A673 (cell line): ENCODE data around the gene SH3RF3. TPM values are rescaled to one million over a fixed set of nuclear protein-coding genes. Genes with fewer than 3 reads are reported as not detected.

Source experiments
- BruUV-seq: library from RNA; stranded (reverse); fragments of 400-500 nt; replicated peaks from 2 replicates; lab custom pipeline; 2021; lab: Mats Ljungman, UMichigan
- CTCF ChIA-PET: fragments of 300-600 bp; sonication (Branson Sonifier 250); formaldehyde crosslinking; loops from one replicate; lab custom pipeline; 2022; ENCODE audit warnings: antibody characterized with exemption; lab: Charles Lee
- POLR2A ChIA-PET: fragments of 300-600 bp; sonication (Branson Sonifier 250); formaldehyde crosslinking; loops from one replicate; lab custom pipeline; 2022; ENCODE audit warnings: antibody characterized with exemption; ENCODE audit not compliant: low non-redundant PET; lab: Charles Lee
- DNase-seq: peaks from one replicate; pipeline ENCODE4 v3.0.0-alpha.2; 2015; ENCODE audit warnings: low spot score
- H3K27ac ChIP-seq: fragments of 200-600 bp; sonication (generic); 2 replicates; pipeline ENCODE4 v1.5.1; 2016; ENCODE audit warnings: mixed run types, low read depth, mild to moderate bottlenecking, mixed read lengths, antibody characterized with exemption, low read length; ENCODE audit not compliant: poor library complexity, severe bottlenecking
- H3K27me3 ChIP-seq: fragments of 200-600 bp; sonication (generic); replicated peaks from 2 replicates; pipeline ENCODE4 v1.6.1; 2017; ENCODE audit warnings: mixed run types, low read depth, mild to moderate bottlenecking, mixed read lengths, antibody characterized with exemption, low read length; ENCODE audit not compliant: insufficient read depth, poor library complexity
- H3K36me3 ChIP-seq: fragments of 200-600 bp; sonication (generic); 2 replicates; pipeline ENCODE4 v1.6.1; 2016; ENCODE audit warnings: mixed run types, mild to moderate bottlenecking, mixed read lengths, antibody characterized with exemption, low read length; ENCODE audit not compliant: insufficient read depth, poor library complexity, severe bottlenecking
- H3K4me1 ChIP-seq: fragments of 200-600 bp; sonication (generic); 2 replicates; pipeline ENCODE4 v1.6.1; 2017; ENCODE audit warnings: mixed run types, mild to moderate bottlenecking, mixed read lengths, antibody characterized with exemption, low read length; ENCODE audit not compliant: insufficient read depth, poor library complexity, severe bottlenecking
- H3K4me3 ChIP-seq: fragments of 200-600 bp; sonication (generic); 2 replicates; pipeline ENCODE4 v1.5.1; 2016; ENCODE audit warnings: low read depth, mixed run types, mild to moderate bottlenecking, mixed read lengths, low read length; ENCODE audit not compliant: poor library complexity, severe bottlenecking
- H3K9me3 ChIP-seq: fragments of 200-600 bp; sonication (generic); 2 replicates; pipeline ENCODE4 v1.6.1; 2016; ENCODE audit warnings: mixed run types, low read depth, mild to moderate bottlenecking, mixed read lengths, antibody characterized with exemption, low read length; ENCODE audit not compliant: poor library complexity, severe bottlenecking
- EZH2 ChIP-seq: fragments of 200-600 bp; sonication (generic); IDR thresholded peaks from 2 replicates; pipeline ENCODE4 v1.6.1; 2017; ENCODE audit warnings: borderline replicate concordance, low read depth, mild to moderate bottlenecking, mixed read lengths, antibody characterized with exemption, low read length; ENCODE audit not compliant: poor library complexity, severe bottlenecking
- intact Hi-C: fragments of 100-400 bp; cut with micrococcal nuclease; formaldehyde crosslinking; loops from one replicate; pipeline ENCODE4 v1.10.0; 2022; ENCODE audit not compliant: unreplicated experiment
- total RNA-seq: library from RNA; stranded (reverse); gene quantifications from 2 replicates; pipeline ENCODE4 v1.2.3, GENCODE V29; 2021
- TF ChIP-seq, protein P1 (sequence below): fragments of 300-800, 200-600 bp; sonication (generic); conservative IDR thresholded peaks from 2 replicates; pipeline ENCODE4 v1.5.1; 2017; ENCODE audit warnings: low read depth, mild to moderate bottlenecking, antibody characterized with exemption, low read length, moderate library complexity, mixed read lengths

SH3RF3 gene
- total RNA-seq, 1 experiment from 2014 or later: 0.15 TPM

DNA sequence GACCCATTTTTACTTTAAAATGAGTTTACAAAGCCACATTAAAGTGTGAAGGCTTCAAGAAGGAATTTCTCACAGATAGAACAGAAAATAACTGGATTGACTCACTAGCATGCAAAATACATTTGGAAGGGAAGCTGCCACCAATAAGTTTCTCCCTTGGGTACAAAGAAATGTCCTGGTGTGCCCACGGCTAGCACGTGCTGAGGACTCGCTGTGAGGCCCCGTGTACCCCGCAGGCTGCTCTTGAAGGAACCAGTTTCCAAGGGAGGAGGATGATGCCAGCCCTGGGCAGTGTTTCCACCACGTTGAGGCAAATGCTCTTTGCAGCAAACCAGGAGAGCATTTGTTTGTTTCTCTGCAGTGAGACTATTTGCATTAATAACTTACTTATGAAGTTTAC, 207.3 kb downstream of the SH3RF3 start:
- POLR2A ChIA-PET: no interaction called here
- no TSS peak for BruUV-seq
- intact Hi-C loops: no loop called here
- peak overlapping the region; percentile 39 for H3K27ac ChIP-seq
- peaks cover 33% of the 10 kb centered on the region for H3K4me1 ChIP-seq
- TF ChIP-seq, protein P1, sequence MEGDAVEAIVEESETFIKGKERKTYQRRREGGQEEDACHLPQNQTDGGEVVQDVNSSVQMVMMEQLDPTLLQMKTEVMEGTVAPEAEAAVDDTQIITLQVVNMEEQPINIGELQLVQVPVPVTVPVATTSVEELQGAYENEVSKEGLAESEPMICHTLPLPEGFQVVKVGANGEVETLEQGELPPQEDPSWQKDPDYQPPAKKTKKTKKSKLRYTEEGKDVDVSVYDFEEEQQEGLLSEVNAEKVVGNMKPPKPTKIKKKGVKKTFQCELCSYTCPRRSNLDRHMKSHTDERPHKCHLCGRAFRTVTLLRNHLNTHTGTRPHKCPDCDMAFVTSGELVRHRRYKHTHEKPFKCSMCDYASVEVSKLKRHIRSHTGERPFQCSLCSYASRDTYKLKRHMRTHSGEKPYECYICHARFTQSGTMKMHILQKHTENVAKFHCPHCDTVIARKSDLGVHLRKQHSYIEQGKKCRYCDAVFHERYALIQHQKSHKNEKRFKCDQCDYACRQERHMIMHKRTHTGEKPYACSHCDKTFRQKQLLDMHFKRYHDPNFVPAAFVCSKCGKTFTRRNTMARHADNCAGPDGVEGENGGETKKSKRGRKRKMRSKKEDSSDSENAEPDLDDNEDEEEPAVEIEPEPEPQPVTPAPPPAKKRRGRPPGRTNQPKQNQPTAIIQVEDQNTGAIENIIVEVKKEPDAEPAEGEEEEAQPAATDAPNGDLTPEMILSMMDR: no peak
- no peak for TF ChIP-seq EZH2
- H3K4me3 ChIP-seq: no peak overlapping the region
- H3K36me3 ChIP-seq: no peaks in the 10 kb centered on the region
- no peaks in the 10 kb centered on the region for H3K27me3 ChIP-seq
- no peak for DNase-seq
- CTCF ChIA-PET: no interaction called here
- H3K9me3 ChIP-seq: no peaks in the 10 kb centered on the region

DNA sequence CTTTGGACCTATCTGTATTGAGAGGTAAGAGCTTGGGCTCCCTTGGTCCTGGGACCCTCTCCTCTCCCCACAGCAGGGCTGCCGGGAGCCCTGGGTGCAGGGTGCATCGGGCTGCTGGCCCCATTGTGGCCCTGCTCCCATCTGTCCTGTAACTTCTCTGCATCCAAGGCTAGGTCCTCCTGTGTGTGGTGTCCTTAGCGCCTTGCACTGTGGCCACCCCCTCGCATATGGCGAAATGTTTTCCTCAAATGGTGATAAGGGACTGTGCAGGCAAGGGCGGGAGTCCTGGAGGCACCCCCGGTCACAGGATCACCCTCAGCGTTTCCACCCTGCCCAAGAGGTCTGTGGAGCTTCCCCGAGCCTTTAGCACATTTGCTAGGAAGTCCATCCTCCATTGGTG, 208.2 kb downstream of the SH3RF3 start:
- TF ChIP-seq, protein P1: no peak
- TF ChIP-seq EZH2: no peak
- BruUV-seq: no TSS peak
- Histone ChIP-seq H3K4me1 (peaks cover 24% of the 10 kb centered on the region), H3K27ac (no peak overlapping the region), H3K27me3 (no peaks in the 10 kb centered on the region), H3K36me3 (no peaks in the 10 kb centered on the region), H3K9me3 (no peaks in the 10 kb centered on the region), H3K4me3 (no peak overlapping the region)
- ChIA-PET POLR2A (no interaction called here), CTCF (no interaction called here)
- no peak for DNase-seq
- intact Hi-C loops: no loop called here

DNA sequence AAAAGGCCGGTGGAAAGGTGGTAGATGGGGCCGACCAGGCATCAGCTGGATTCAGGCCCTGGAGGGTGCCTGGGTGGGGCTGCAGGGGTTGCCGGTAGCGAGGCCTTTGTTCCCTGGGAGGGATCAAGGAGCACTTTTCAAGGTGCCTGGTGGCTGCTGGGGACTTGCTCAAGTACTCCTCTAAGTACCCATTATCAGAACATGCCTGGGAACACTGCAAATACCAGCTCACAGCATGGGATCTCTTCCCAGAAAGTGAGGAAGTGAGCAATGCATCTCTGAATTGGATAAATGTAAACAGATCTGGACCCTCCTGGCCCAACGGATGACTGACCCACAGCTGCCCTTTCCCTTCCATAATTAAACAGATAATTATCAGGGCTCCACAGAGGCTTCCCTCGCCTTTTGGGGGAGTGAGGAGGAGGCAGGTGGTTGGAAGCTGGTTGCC, 210.5 kb downstream of the SH3RF3 start:
- ChIA-PET CTCF (no interaction called here), POLR2A (no interaction called here)
- no peaks in the 10 kb centered on the region for H3K36me3 ChIP-seq
- TF ChIP-seq, protein P1: no peak
- no peak for TF ChIP-seq EZH2
- no TSS peak for BruUV-seq
- intact Hi-C loops: no loop called here
- H3K27me3 ChIP-seq: no peaks in the 10 kb centered on the region
- H3K9me3 ChIP-seq: no peaks in the 10 kb centered on the region
- no peak for DNase-seq
- no peak overlapping the region for H3K4me3 ChIP-seq
- H3K27ac ChIP-seq: no peak overlapping the region
- H3K4me1 ChIP-seq: peaks cover 18% of the 10 kb centered on the region
